Neural progenitor cell (in vitro differentiated cells): ENCODE measurements around the gene KRT73.

Source experiments
- CTCF ChIP-seq: fragments of 200-600 bp; sonication (generic); IDR thresholded peaks from 2 replicates; pipeline ENCODE4 v1.5.1; 2017; ENCODE audit warnings: antibody characterized with exemption, mild to moderate bottlenecking
- EZH2phosphoT487 ChIP-seq: fragments of 200-600 bp; sonication (generic); IDR thresholded peaks from 2 replicates; pipeline ENCODE4 v1.6.1; 2017; ENCODE audit warnings: antibody characterized with exemption

DNA sequence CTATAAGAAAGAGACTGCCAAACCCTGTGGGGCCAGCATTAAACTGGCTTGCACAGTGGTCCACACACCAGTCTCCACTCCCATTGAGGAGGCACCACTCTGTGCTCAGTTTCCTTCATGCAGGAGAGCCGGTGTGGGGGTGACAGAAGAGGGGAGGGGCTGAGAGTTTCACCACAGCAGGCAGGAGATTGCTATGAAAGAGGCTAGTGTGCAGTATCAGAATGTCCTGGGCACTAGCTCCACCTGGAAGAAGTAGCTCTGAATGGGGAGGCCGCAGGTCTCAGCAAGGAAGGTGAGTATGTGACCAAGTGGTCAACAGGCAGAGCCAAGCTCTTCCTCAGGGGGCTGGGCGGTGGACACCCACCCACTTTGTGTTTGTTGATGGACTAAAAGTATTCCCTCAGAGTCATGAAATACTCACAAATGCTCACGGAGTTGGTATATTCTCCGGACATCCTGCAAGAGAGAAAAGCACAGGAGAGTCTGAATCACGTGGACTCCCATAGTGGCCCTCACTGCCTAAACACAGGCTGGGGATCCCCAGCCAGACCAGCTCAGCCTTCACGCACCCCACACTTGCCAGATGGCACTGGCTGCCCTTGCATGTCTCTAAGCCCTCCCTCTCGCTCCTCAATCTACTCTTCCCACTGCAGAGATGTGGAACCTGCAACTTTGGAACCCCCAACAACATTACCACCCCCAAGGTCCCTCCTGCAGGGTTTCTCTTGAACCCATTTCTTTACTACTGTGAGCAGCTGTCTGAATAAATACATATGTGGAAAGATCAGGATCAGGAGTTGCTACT, 9.3 kb downstream of the KRT73 start:
- TF ChIP-seq CTCF (no peak), EZH2phosphoT487 (no peak)
